GM10266 (cell line): ENCODE data around the gene MIB1.

Source experiments
- DNase-seq: peaks from one replicate; pipeline ENCODE4 v3.0.0; 2012; ENCODE audit errors: extremely low spot score
- TF ChIP-seq, protein P1 (sequence below): IDR thresholded peaks from 2 replicates; pipeline ENCODE4 v1.5.1; 2012; ENCODE audit warnings: mild to moderate bottlenecking, low read depth; ENCODE audit not compliant: control insufficient read depth, insufficient read depth; ENCODE audit errors: missing control alignments

MIB1 gene

DNA sequence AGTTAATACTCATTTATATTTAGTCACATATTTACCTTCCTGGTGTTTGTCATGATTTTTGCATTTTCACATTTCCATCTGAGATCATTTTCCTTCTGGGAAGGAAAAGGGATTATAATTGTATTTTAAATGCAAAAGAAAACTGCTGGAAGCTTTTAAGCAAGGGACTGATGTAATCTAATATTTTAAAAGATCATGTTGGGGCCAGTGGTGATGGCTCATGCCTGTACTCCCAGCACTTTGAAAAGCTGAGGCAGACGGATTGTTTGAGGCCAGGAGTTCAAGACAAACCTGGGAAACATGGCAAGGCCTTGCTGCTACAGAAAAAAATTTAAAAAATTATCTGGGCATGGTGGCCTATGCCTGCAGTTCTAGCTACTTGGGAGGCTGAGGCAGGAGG, 149.0 kb downstream of the MIB1 start:
- DNase-seq = no peak
- TF ChIP-seq, protein P1, sequence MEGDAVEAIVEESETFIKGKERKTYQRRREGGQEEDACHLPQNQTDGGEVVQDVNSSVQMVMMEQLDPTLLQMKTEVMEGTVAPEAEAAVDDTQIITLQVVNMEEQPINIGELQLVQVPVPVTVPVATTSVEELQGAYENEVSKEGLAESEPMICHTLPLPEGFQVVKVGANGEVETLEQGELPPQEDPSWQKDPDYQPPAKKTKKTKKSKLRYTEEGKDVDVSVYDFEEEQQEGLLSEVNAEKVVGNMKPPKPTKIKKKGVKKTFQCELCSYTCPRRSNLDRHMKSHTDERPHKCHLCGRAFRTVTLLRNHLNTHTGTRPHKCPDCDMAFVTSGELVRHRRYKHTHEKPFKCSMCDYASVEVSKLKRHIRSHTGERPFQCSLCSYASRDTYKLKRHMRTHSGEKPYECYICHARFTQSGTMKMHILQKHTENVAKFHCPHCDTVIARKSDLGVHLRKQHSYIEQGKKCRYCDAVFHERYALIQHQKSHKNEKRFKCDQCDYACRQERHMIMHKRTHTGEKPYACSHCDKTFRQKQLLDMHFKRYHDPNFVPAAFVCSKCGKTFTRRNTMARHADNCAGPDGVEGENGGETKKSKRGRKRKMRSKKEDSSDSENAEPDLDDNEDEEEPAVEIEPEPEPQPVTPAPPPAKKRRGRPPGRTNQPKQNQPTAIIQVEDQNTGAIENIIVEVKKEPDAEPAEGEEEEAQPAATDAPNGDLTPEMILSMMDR = no peak

DNA sequence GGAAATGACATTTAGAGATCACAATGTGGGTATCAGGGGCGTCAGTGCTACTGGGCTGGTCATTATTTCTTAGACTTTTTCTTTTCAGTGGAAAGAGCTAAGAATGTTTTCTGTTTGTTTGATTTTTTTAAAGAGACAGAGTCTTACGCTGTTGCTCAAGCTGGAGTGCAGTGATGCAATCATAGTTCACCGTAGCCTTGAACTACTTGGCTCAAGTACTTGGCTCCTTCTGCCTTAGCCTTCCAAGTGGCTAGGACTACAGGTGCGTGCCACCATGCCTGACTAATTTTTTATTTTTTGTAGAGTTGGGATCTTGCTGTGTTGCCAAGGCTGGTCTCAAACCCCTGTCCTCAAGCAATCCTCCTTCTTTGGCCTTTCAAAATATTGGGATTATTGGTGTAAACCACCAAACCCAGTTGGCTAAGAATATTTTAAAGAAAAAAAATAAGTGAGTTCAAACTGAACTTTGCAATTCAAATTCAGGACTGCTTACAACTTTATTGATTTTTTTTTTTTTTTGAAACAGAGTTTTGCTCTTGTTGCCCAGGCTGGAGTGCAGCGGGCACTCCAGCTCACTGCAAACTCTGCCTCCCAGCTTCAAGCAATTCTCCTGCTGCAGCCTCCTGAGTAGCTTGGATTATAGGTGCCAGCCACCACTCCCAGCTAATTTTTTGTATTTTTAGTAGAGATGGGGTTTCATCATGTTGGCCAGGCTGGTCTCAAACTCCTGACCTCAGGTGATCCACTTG, 154.2 kb downstream of the MIB1 start:
- DNase-seq = no peak
- TF ChIP-seq, protein P1 = no peak

DNA sequence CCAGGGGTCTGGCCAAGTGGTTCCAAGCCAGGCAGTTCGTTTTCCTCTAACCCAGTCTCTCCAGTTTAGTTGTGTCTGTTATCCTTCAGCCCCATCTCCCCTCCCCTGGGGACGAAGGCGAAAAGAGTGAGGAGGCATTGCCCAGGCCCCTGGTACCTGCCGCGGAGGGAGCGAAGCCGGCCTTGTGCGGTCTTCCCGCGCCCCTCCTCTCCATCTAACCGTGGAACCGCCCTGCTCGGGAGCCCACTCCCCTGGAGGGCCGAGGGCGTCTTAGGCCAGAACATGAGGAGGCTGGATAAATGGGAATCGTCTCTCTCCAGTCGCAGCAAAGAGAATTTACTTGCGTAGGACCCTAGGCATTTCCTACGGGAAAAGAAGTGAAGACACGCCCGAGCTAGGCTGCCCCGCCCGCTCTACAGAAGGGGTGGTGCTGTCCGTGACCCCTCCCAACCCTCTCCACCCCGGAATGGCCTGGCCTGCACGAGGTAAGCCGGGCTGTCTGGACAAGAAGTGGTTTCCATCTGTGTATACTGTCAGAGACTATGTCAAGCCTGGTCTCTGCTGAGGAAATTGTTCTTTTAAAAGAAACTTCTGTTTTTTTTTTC, 156.2 kb downstream of the MIB1 start:
- no peak for DNase-seq
- TF ChIP-seq, protein P1 = no peak

DNA sequence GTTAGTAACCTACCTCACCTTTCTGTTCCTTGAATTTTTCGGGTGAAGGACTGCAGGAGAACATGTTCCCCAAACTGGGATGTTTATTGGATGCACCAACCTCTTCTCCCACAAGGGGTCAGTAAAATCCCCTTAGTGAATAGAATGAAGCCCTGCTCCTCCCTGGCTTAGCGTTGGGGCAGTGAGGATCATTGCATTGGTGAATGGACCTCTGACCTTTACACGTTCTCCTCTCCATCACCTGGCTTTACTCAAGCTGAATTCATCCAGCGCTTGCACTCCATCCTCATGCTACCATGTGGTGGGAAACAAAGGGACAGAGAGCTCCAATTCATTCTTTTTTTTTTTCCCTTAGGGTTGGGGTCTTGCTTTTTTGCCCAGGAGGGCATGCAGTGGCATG, 157.2 kb downstream of the MIB1 start:
- DNase-seq = peak; percentile 57
- TF ChIP-seq, protein P1 = peak; percentile 70

DNA sequence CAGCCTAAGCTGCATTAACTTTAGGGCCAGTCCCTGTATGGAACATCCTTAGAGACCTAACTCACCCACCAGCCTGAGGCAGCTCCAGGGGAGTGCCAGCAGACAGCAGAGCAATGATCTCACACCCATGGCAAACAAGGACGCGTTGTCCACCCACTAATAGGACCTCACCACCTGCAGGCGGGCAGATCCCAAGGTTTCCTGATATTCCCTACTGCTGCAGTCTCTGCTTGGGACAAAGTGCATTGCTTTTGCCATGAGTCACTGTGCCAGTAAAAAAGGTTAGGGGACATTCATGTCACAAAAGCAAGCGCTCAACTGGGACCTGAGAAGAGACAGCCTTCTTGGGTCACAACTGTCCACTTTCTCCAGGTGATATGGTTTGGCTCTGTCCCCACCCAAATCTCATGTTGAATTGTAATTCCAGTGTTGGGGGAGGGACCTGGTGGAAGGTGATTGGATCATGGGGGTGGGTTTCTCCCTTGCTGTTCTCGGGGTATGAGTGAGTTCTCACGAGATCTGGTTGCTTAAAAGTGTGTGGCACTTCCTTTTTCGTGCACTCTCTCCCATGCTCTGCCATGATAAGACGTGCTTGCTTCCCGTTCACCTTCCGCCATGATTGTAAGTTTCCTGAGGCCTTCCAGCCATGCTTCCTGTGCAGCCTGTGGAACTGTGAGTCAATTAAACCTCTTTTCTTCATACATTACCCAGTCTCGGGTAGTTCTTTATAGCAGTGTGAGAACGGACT, 160.2 kb downstream of the MIB1 start:
- TF ChIP-seq, protein P1 = no peak
- no peak for DNase-seq

DNA sequence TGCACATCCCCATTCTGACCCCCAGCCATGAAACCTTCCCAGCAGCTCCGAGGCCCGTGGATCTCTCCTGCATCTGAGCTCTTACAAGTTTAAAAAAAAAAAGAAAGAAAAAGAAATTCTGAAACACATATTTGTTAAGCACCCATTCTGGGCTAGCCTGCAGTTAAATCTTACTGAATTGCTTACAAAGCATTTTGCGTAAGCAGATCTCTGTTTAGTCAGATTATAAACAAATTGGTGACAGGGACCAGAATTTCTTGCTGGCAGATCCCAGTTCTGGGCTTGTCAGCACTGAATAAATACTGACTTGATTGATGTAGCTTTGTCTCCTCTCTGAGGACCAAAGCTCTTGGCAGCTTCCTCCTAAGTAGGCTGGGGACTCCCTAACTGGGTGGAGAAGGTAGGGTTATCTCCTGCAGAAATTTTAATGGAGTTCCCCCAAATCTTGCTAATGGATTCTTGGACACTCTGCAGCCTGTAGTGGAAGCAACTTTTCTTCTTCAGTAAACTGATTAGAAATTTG, 160.9 kb downstream of the MIB1 start:
- DNase-seq = no peak
- TF ChIP-seq, protein P1 = no peak

DNA sequence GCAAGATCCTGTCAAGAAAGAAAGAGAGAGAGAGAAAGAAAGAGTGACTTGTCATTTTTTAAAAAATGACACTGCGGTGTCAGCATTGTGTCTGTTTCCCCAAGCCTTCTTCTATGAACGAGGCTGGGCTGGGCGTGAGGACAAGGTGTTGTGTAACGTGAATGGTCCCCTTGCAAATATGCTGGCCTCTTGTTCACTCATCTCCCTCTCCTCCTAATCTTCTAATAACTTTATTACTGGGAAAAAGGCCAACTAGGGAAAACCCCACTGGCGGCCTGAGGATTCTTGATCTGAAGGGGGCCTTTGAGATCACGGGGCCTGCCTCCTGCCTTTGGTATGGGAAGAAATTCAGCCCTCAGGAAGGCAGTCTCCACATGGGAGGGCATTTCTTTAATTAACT, 163.1 kb downstream of the MIB1 start:
- DNase-seq = no peak
- TF ChIP-seq, protein P1 = no peak
